ENCODE measurements around the gene TTC22.

DNA sequence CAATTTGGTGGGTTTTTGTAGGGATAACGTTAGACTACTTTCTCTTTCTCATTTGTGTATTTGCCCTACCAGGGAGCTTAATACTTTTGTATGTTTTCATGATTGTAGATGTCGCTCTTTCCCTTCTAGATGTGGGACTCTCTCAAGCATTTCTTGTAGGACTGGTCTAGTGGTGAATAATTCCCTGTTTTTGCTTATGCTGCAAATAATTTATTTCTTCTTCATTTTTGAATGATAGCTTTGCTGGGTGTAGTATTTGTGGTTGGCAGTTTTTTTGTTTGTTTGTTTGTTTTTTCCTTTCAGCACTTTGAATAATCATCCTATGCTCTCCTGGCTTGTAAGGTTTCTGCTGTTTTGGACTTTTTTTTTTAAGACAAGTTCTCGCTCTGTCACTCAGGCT is 22.5 kb upstream of the TTC22 start:
- TF ChIP-seq FOXM1 (IDR thresholded peaks at IDR 0.05; ENCODE audit: borderline replicate concordance, low read depth) (no peak), RAD21 (IDR thresholded peaks at IDR 0.05; ENCODE audit: low read depth) (no peak), TAF1 (IDR thresholded peaks at IDR 0.05; ENCODE audit: low read depth) (no peak), CEBPB (IDR thresholded peaks at IDR 0.05) (no peak), CREB1 (IDR thresholded peaks at IDR 0.05; ENCODE audit: low read depth) (no peak)
- TF ChIP-seq, protein P1, sequence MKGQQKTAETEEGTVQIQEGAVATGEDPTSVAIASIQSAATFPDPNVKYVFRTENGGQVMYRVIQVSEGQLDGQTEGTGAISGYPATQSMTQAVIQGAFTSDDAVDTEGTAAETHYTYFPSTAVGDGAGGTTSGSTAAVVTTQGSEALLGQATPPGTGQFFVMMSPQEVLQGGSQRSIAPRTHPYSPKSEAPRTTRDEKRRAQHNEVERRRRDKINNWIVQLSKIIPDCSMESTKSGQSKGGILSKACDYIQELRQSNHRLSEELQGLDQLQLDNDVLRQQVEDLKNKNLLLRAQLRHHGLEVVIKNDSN (IDR thresholded peaks at IDR 0.05) = no peak
- TF ChIP-seq, protein P2, sequence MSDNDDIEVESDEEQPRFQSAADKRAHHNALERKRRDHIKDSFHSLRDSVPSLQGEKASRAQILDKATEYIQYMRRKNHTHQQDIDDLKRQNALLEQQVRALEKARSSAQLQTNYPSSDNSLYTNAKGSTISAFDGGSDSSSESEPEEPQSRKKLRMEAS (IDR thresholded peaks at IDR 0.05) = no peak

Measured in Ishikawa (cell line).